ENCODE measurements around the gene ALDH3A2.
"Not testable (repeated sequence)": the region's sequence is repeated elsewhere in the genome, so short reads cannot be mapped to it uniquely, and the experiment has no call there.

Gene ALDH3A2

GRCh38 chr17:19678581-19679453 lies 30.3 kb downstream of the ALDH3A2 start:
- no peak for DNase-seq (ENCODE audit: low spot score)

- no peak for DNase-seq (ENCODE audit: low spot score)
Observed at GRCh38 chr17:19683117-19683516, 34.6 kb downstream of the ALDH3A2 start.

- DNase-seq (ENCODE audit: low spot score), result not testable (repeated sequence)
Observed at GRCh38 chr17:19684909-19685580, 36.5 kb downstream of the ALDH3A2 start.

GRCh38 chr17:19686400-19687090 lies 38.0 kb downstream of the ALDH3A2 start:
- no peak for DNase-seq (ENCODE audit: low spot score)

- no peak for DNase-seq (ENCODE audit: low spot score)
Observed at GRCh38 chr17:19702217-19702641, 53.7 kb downstream of the ALDH3A2 start.

GRCh38 chr17:19703106-19703827 lies 54.7 kb downstream of the ALDH3A2 start:
- no peak for DNase-seq (ENCODE audit: low spot score)

GRCh38 chr17:19703828-19704613 lies 55.5 kb downstream of the ALDH3A2 start:
- DNase-seq (ENCODE audit: low spot score), result no peak

- DNase-seq (ENCODE audit: low spot score), result no peak
Observed at GRCh38 chr17:19705201-19705600, 56.6 kb downstream of the ALDH3A2 start.

- DNase-seq (ENCODE audit: low spot score), result no peak
Observed at GRCh38 chr17:19705771-19706770, 57.5 kb downstream of the ALDH3A2 start.

GRCh38 chr17:19706791-19707727 lies 58.5 kb downstream of the ALDH3A2 start:
- no peak for DNase-seq (ENCODE audit: low spot score)

- DNase-seq (ENCODE audit: low spot score), result no peak
Observed at GRCh38 chr17:19707728-19708221, 59.2 kb downstream of the ALDH3A2 start.

GRCh38 chr17:19708431-19709175 lies 60.1 kb downstream of the ALDH3A2 start:
- DNase-seq (ENCODE audit: low spot score), result no peak

GRCh38 chr17:19709841-19710240 lies 61.3 kb downstream of the ALDH3A2 start:
- no peak for DNase-seq (ENCODE audit: low spot score)

- no peak for DNase-seq (ENCODE audit: low spot score)
Observed at GRCh38 chr17:19712436-19713004, 64.0 kb downstream of the ALDH3A2 start.

GRCh38 chr17:19713462-19713861 lies 64.9 kb downstream of the ALDH3A2 start:
- DNase-seq (ENCODE audit: low spot score), result peak; percentile 10

GRCh38 chr17:19713901-19714361 lies 65.4 kb downstream of the ALDH3A2 start:
- DNase-seq (ENCODE audit: low spot score), result no peak
